ENCODE results near the gene BORCS6. TPM values are rescaled to one million over a fixed set of nuclear protein-coding genes. Genes with fewer than 3 reads are reported as not detected.
A peak's percentile ranks its signal among the peaks of the same experiment; 100 is the strongest.

Gene BORCS6
- total and polyA plus RNA-seq, 2 of the 13 experiments (the other 11 are each of a cell fraction or from before 2014, with no cell fraction given): 2.0 to 5.1 TPM

- TF ChIP-seq THAP8 (CRISPR knock-in tag; IDR thresholded peaks at IDR 0.05; ENCODE audit: borderline replicate concordance) (no peak), ZNF605 (CRISPR knock-in tag; IDR thresholded peaks at IDR 0.05) (peak; percentile 23; the same call in 1 of the 2 replicates), POLR2AphosphoS2 (IDR thresholded peaks at IDR 0.05; ENCODE audit: low read depth, low read length) (no peak), GRHL1 (CRISPR knock-in tag; conservative IDR thresholded peaks at IDR 0.05) (no peak), HNRNPK (IDR thresholded peaks at IDR 0.05; ENCODE audit: low read depth, low read length, poor library complexity, severe bottlenecking) (no peak), NFATC3 (CRISPR knock-in tag; IDR thresholded peaks at IDR 0.05) (no peak), NR2F1 (CRISPR knock-in tag; IDR thresholded peaks at IDR 0.05) (no peak), SP140L (CRISPR knock-in tag; IDR thresholded peaks at IDR 0.05; ENCODE audit: borderline replicate concordance) (no peak), ZNF12 (CRISPR knock-in tag; IDR thresholded peaks at IDR 0.05) (peak; percentile 28; the same call in 1 of the 2 replicates), ZFP37 (CRISPR knock-in tag; IDR thresholded peaks at IDR 0.05; ENCODE audit: borderline replicate concordance) (peak; percentile 75; the same call in 1 of the 2 replicates), MLX (CRISPR knock-in tag; IDR thresholded peaks at IDR 0.05) (no peak; the same call in 1 of the 2 replicates), HOXA5 (CRISPR knock-in tag; IDR thresholded peaks at IDR 0.05) (no peak; the same call in 1 of the 2 replicates), ARNTL (CRISPR knock-in tag; IDR thresholded peaks at IDR 0.05) (peak; percentile 15; the same call in 1 of the 2 replicates), ATF3 (CRISPR knock-in tag; IDR thresholded peaks at IDR 0.05) (peak; percentile 31; the same call in 1 of the 2 replicates), HCFC1 (IDR thresholded peaks at IDR 0.05; ENCODE audit: low read depth, low read length) (no peak), ONECUT2 (CRISPR knock-in tag; IDR thresholded peaks at IDR 0.05) (no peak), ZNF501 (CRISPR knock-in tag; IDR thresholded peaks at IDR 0.05) (peak; percentile 69; the same call in 1 of the 2 replicates), CHCHD3 (CRISPR knock-in tag; IDR thresholded peaks at IDR 0.05) (no peak), HMGXB3 (CRISPR knock-in tag; IDR thresholded peaks at IDR 0.05; ENCODE audit: borderline replicate concordance) (peak; percentile 21; the same call in 1 of the 2 replicates), SALL2 (CRISPR knock-in tag; IDR thresholded peaks at IDR 0.05) (no peak), ZBTB1 (CRISPR knock-in tag; IDR thresholded peaks at IDR 0.05; ENCODE audit: borderline replicate concordance) (0 out of 2 replicates have a peak, but pooled peaks have one; percentile 44), ETV5 (CRISPR knock-in tag; IDR thresholded peaks at IDR 0.05; ENCODE audit: borderline replicate concordance) (no peak; the same call in 1 of the 2 replicates)
Observed at GRCh38 chr17:8222630-8223355, 32.8 kb upstream of the BORCS6 start (continued).

All from HepG2 (cell line).